G401 (cell line): Measurements from ENCODE around the gene SGO2. TPM values are rescaled to one million over a fixed set of nuclear protein-coding genes. Genes with fewer than 3 reads are reported as not detected.
"Not testable (repeated sequence)": the region's sequence is repeated elsewhere in the genome, so short reads cannot be mapped to it uniquely, and the experiment has no call there.

Experiments used
- DNase-seq: peaks from one replicate; pipeline ENCODE4 v3.0.0-alpha.2; 2015; ENCODE audit warnings: low spot score
- in situ Hi-C: cut with HindIII; loops from 2 replicates; pipeline ENCODE4 v1.10.0; 2016; ENCODE audit warnings: low sequenced_read_pairs, mixed read lengths
- total RNA-seq: library from RNA; depleted of rRNA; stranded (reverse); fragments of >200 nt; shearing (Covaris generic); gene quantifications from 2 replicates; pipeline ENCODE4 v1.2.3, GENCODE V29; 2014

SGO2 gene
- total RNA-seq, 1 experiment from 2014 or later = 8.6 TPM

DNA sequence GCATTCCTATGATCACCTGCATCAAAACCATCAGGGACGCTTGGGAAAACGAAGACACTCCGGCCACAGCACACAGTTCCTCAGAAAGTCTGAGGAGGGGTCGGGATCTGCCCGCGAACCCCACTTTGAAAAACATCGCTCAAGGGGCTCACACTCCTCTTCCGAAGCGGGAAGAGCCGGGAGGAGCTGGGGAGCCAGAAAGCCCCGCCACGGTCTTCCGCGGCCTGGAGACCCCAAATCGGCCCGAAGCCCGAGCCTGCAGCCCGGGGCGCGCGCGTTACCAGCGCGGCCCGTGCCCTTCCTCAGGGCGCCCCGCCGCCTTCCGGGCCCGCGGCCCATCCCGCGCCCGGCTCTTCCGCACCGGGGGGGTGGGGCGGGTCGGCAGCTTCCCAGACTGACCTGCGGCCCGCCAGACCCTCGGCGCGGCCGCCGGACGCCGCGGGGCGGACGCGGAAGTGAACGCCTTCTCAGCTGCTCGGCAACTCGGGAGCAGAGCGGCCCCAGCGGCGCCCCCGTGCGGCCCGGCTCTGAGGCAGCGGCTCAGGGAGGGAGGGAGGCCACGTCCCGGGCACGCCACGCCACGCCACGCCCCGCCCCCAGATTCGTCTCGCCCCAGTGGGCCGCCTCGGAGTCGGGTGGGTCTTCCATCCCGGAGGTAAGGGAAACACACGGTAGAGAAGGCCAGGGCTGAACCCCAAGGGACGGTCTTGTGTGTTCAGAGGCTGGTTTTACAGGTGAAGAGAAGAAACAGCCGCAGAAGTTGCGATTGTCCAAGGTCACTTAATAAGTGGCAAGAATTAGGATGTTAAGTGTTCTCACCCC is 16.2 kb upstream of the SGO2 start, which contains the start of gene KCTD18:
Gene KCTD18 (minus strand): TSS at position 457 of the 822 bp plus-strand sequence. CDS start 3,052 bp downstream, outside the sequence.
- in situ Hi-C loops = no loop called here
- DNase-seq = peak; percentile 89

DNA sequence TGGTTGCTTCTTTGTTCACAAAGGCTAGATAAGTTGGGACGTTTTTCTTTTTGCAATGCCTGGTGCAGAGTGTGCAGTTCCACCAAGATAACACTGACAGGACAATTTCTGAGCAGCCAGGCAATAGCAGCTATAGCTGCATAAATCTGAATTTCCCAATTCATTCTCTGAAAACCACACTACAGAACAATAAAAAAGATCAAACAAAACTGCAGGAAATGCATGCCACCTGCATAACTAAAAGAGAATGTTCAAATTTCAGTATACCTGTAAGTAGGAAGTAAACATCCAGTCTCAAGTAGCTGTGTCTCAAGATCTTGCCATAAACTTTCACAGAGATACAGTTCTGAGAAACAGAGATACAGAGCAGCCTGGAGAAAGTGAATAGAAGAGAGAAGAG is 10.9 kb upstream of the SGO2 start:
- no peak for DNase-seq
- in situ Hi-C loops = no loop called here

- DNase-seq = no peak
Observed at GRCh38 chr2:200523158-200523557, 2.8 kb upstream of the SGO2 start.

GRCh38 chr2:200523604-200524003 is 2.4 kb upstream of the SGO2 start:
- DNase-seq = no peak
- in situ Hi-C loops = no loop called here

More at GRCh38 chr2:200523158-200523557, 2.8 kb upstream of the SGO2 start:
- in situ Hi-C loops = no loop called here

- in situ Hi-C loops = no loop called here
- DNase-seq = peak; percentile 1
Observed at GRCh38 chr2:200525066-200525465, 941 bp upstream of the SGO2 start.

- DNase-seq = no peak
- in situ Hi-C loops = no loop called here
Observed at GRCh38 chr2:200525551-200525881, 491 bp upstream of the SGO2 start.

DNA sequence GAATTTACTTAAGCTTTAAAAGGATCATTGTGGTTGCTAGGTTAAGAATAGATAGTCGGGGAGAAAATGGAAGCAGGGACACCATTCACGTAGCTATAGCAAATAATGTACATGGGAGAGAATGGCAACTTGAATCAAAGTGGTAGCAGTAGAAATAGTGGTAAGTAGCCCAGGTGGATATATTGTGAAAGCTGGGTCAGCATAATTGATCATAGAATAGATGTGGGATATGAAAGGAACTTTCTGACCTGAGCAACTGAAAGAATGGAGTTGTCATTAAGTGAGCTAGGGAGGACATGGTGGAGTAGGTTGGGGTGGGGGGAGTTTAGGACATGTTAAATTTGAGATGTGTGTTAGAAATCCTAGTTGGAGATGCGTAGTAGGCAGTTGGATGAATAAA is 2.2 kb downstream of the SGO2 start:
- in situ Hi-C loops = no loop called here
- DNase-seq = no peak

DNA sequence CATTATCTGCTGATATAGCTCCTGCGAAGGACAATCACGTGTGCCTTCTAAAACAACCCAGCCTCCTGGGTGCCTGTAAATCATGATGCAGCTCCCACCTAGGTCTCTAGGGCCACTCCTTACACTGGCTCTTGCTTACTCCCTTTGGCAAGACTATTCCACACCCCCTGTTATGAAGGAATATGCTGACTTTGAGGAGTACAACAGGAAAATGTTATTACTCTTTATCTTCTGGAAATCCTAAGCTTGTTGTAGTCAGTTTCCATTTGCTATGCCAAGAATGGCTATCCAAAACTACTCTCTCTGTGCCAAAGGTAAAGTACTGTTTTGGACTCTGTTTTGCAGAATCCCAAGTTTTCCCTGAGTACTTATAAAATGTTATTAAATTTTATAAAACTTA is 7.7 kb downstream of the SGO2 start:
- DNase-seq = no peak
- in situ Hi-C loops = no loop called here

- in situ Hi-C loops = no loop called here
- no peak for DNase-seq
Observed at GRCh38 chr2:200534572-200534971, 8.6 kb downstream of the SGO2 start.

- in situ Hi-C loops = no loop called here
Observed at GRCh38 chr2:200538139-200538538, 12.1 kb downstream of the SGO2 start.

GRCh38 chr2:200540793-200541192 is 14.8 kb downstream of the SGO2 start:
- no peak for DNase-seq
- in situ Hi-C loops = no loop called here

More at GRCh38 chr2:200538139-200538538, 12.1 kb downstream of the SGO2 start:
- DNase-seq = no peak

DNA sequence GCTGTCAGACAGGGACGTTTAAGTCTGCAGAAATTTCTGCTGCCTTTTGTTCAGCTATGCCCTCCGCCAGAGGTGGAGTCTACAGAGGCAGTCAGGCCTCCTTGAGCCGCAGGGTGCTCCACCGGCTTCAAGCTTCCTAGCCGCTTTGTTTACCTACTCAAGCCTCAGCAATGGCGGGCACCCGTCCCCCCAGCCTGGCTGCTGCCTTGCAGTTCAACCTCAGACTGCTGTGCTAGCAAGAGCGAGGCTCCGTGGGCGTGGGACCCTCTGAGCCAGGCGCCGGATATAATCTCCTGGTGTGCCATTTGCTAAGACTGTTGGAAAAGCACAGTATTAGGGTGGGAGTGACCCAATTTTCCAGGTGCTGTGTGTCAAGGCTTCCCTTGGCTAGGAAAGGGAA is 40.6 kb downstream of the SGO2 start:
- in situ Hi-C loops, DNase-seq: not testable (repeated sequence)

GRCh38 chr2:200567932-200568331 is 41.9 kb downstream of the SGO2 start:
- in situ Hi-C loops = no loop called here
- no peak for DNase-seq

- DNase-seq = no peak
- in situ Hi-C loops = no loop called here
Observed at GRCh38 chr2:200575957-200576356, 50.0 kb downstream of the SGO2 start.

GRCh38 chr2:200577027-200577426 is 51.0 kb downstream of the SGO2 start:
- in situ Hi-C loops = no loop called here
- DNase-seq = no peak

DNA sequence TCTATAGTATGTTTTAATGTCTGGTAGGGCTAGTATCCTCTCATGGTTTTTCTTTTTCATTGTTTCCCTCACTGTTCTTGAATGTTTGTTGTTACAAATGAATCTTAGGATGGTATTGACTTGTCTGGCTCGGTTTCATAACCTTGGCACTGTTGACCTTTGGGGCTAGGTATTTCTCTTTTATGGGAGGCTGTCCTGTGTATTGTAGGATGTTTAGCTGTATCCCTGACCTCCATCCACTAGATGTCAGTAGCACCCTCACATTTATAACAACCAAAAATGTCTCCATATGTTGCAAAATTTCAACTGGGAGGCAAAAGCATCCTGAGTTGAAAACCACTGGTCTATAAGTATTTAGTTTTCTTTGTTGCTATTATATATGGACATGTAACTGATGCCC is 52.8 kb downstream of the SGO2 start:
- in situ Hi-C loops = no loop called here
- no peak for DNase-seq

GRCh38 chr2:200584639-200585038 is 58.6 kb downstream of the SGO2 start:
- DNase-seq = no peak
- in situ Hi-C loops = no loop called here

- in situ Hi-C loops = no loop called here
- DNase-seq = no peak
Observed at GRCh38 chr2:200585340-200585729, 59.3 kb downstream of the SGO2 start.

GRCh38 chr2:200585730-200586643 is 60.0 kb downstream of the SGO2 start, which contains the start of gene AOX1:
Gene AOX1 (plus strand): TSS chr2:200586014. CDS start chr2:200586109, 95 bp downstream.
- peak; percentile 38 for DNase-seq
- in situ Hi-C loops = no loop called here

DNA sequence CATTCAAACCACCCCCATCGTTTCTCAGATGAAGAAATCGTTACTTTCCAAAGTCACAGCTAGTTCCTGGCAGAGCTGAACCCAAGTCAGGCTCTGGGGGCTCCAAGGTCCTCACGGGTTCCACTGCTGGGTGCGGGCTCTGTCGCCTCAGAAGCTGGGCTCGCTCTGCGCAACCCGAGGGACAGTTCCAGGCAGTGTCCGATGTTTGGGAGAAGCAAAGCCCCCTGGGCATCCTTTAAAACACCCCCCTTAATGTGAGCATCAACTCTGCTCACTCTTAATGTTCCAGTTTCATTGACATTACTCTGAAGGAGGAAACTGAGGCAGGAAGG is 60.6 kb downstream of the SGO2 start:
- no peak for DNase-seq
- in situ Hi-C loops = no loop called here
